ENCODE measurements around the gene DBI.

DNA sequence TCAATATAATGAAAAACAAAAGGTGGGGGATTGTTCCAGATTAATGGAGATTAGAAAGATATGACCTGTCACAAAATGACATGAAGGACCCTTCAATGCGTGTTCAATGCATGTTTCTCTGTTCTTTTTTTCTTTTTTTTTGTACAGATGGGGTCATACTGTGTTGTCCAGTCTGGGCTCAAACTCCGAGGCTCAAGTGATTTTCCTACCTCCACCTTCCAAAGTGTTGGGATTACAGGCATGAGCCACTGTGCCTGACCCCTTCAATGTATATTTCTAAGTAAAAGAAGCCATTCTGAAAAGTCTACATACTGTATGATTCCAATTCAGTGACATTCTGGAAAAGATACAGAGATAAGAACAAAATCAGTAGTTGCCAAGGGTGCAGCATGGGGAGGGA, 32.9 kb upstream of the DBI start:
- TF ChIP-seq ELF1 (IDR thresholded peaks at IDR 0.05; ENCODE audit: borderline replicate concordance, low read depth), result no peak
- TF ChIP-seq, protein P1, sequence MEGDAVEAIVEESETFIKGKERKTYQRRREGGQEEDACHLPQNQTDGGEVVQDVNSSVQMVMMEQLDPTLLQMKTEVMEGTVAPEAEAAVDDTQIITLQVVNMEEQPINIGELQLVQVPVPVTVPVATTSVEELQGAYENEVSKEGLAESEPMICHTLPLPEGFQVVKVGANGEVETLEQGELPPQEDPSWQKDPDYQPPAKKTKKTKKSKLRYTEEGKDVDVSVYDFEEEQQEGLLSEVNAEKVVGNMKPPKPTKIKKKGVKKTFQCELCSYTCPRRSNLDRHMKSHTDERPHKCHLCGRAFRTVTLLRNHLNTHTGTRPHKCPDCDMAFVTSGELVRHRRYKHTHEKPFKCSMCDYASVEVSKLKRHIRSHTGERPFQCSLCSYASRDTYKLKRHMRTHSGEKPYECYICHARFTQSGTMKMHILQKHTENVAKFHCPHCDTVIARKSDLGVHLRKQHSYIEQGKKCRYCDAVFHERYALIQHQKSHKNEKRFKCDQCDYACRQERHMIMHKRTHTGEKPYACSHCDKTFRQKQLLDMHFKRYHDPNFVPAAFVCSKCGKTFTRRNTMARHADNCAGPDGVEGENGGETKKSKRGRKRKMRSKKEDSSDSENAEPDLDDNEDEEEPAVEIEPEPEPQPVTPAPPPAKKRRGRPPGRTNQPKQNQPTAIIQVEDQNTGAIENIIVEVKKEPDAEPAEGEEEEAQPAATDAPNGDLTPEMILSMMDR (IDR thresholded peaks at IDR 0.05 in 2 of 3, conservative IDR thresholded peaks at IDR 0.05 in 1 of 3; ENCODE audit: borderline replicate concordance in 1 of 3, insufficient read depth in 1 of 3, low read depth in 2 of 3, low read length in 2 of 3), result no peak
- TF ChIP-seq, protein P2, sequence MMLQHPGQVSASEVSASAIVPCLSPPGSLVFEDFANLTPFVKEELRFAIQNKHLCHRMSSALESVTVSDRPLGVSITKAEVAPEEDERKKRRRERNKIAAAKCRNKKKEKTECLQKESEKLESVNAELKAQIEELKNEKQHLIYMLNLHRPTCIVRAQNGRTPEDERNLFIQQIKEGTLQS (IDR thresholded peaks at IDR 0.05), result no peak
- no peak for TF ChIP-seq EZH2 (IDR thresholded peaks at IDR 0.05)
- TF ChIP-seq, protein P3, sequence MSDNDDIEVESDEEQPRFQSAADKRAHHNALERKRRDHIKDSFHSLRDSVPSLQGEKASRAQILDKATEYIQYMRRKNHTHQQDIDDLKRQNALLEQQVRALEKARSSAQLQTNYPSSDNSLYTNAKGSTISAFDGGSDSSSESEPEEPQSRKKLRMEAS (IDR thresholded peaks at IDR 0.05), result no peak
- TF ChIP-seq POLR2A (IDR thresholded peaks at IDR 0.05; ENCODE audit: borderline replicate concordance, extremely low read depth, insufficient read depth, insufficient read length), result no peak
- TF ChIP-seq, protein P4, sequence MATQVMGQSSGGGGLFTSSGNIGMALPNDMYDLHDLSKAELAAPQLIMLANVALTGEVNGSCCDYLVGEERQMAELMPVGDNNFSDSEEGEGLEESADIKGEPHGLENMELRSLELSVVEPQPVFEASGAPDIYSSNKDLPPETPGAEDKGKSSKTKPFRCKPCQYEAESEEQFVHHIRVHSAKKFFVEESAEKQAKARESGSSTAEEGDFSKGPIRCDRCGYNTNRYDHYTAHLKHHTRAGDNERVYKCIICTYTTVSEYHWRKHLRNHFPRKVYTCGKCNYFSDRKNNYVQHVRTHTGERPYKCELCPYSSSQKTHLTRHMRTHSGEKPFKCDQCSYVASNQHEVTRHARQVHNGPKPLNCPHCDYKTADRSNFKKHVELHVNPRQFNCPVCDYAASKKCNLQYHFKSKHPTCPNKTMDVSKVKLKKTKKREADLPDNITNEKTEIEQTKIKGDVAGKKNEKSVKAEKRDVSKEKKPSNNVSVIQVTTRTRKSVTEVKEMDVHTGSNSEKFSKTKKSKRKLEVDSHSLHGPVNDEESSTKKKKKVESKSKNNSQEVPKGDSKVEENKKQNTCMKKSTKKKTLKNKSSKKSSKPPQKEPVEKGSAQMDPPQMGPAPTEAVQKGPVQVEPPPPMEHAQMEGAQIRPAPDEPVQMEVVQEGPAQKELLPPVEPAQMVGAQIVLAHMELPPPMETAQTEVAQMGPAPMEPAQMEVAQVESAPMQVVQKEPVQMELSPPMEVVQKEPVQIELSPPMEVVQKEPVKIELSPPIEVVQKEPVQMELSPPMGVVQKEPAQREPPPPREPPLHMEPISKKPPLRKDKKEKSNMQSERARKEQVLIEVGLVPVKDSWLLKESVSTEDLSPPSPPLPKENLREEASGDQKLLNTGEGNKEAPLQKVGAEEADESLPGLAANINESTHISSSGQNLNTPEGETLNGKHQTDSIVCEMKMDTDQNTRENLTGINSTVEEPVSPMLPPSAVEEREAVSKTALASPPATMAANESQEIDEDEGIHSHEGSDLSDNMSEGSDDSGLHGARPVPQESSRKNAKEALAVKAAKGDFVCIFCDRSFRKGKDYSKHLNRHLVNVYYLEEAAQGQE (IDR thresholded peaks at IDR 0.05; ENCODE audit: low read depth), result no peak
- no peak for TF ChIP-seq ZNF274 (IDR thresholded peaks at IDR 0.05; ENCODE audit: low read depth, low read length)

Measured in HCT116 (cell line).